ENCODE data around the gene PARPBP.
"Not testable (repeated sequence)": the region's sequence is repeated elsewhere in the genome, so short reads cannot be mapped to it uniquely, and the experiment has no call there.

PARPBP gene

GRCh38 chr12:102215992-102216691, 96.2 kb downstream of the PARPBP start:
- H3K4me3 ChIP-seq (replicated peaks in 1 of 2; ENCODE audit: low read depth in 2 of 2, low read length in 2 of 2) = no peak overlapping the region
- TF ChIP-seq CTCF (IDR thresholded peaks at IDR 0.05; ENCODE audit: low read depth, low read length) = no peak
- DNase-seq (ENCODE audit: low read depth in 2 of 2) = peak; percentile 47 to 70

- no peak overlapping the region for H3K4me3 ChIP-seq (replicated peaks in 1 of 2; ENCODE audit: low read depth in 2 of 2, low read length in 2 of 2)
- no peak for TF ChIP-seq CTCF (IDR thresholded peaks at IDR 0.05; ENCODE audit: low read depth, low read length)
- DNase-seq (ENCODE audit: low read depth in 2 of 2) = no peak
Observed at GRCh38 chr12:102220736-102221135, 100.8 kb downstream of the PARPBP start.

GRCh38 chr12:102227954-102228353, 108.0 kb downstream of the PARPBP start:
- no peak for DNase-seq (ENCODE audit: low read depth in 2 of 2)
- no peak overlapping the region for H3K4me3 ChIP-seq (replicated peaks in 1 of 2; ENCODE audit: low read depth in 2 of 2, low read length in 2 of 2)
- no peak for TF ChIP-seq CTCF (IDR thresholded peaks at IDR 0.05; ENCODE audit: low read depth, low read length)

- peak in 1 of 2 donors; percentile 6 for DNase-seq (ENCODE audit: low read depth in 2 of 2)
- no peak for TF ChIP-seq CTCF (IDR thresholded peaks at IDR 0.05; ENCODE audit: low read depth, low read length)
- H3K4me3 ChIP-seq (replicated peaks in 1 of 2; ENCODE audit: low read depth in 2 of 2, low read length in 2 of 2) = no peak overlapping the region
Observed at GRCh38 chr12:102232036-102232435, 112.1 kb downstream of the PARPBP start.

GRCh38 chr12:102232446-102232845, 112.5 kb downstream of the PARPBP start:
- H3K4me3 ChIP-seq (replicated peaks in 1 of 2; ENCODE audit: low read depth in 2 of 2, low read length in 2 of 2) = no peak overlapping the region
- peak in 1 of 2 donors; percentile 11 for DNase-seq (ENCODE audit: low read depth in 2 of 2)
- TF ChIP-seq CTCF (IDR thresholded peaks at IDR 0.05; ENCODE audit: low read depth, low read length) = no peak

- DNase-seq (ENCODE audit: low read depth in 2 of 2) = no peak
- TF ChIP-seq CTCF (IDR thresholded peaks at IDR 0.05; ENCODE audit: low read depth, low read length) = no peak
- no peak overlapping the region for H3K4me3 ChIP-seq (replicated peaks in 1 of 2; ENCODE audit: low read depth in 2 of 2, low read length in 2 of 2)
Observed at GRCh38 chr12:102234599-102234998, 114.6 kb downstream of the PARPBP start.

GRCh38 chr12:102240859-102241258, 120.9 kb downstream of the PARPBP start:
- DNase-seq (ENCODE audit: low read depth in 2 of 2) = not testable (repeated sequence)

More at GRCh38 chr12:102240859-102241258, 120.9 kb downstream of the PARPBP start:
- not testable (repeated sequence) for H3K4me3 ChIP-seq (replicated peaks in 1 of 2; ENCODE audit: low read depth in 2 of 2, low read length in 2 of 2)
